Upper lobe of left lung (tissue), 4 donors: ENCODE measurements around the gene EVPL.

ENCODE experiments used
- CTCF ChIP-seq, 6 experiments: fragments of 450-650 bp in 4 of 6; fragments of 200-600 bp in 2 of 6; sonication (generic) in 2 of 6; IDR thresholded peaks; one replicate each; pipeline ENCODE4 v1.5.1; 2016 to 2019; ENCODE audit warnings: antibody characterized with exemption in 6 of 6
- POLR2A ChIP-seq, 4 donors: fragments of 450-650 bp; IDR thresholded peaks; one replicate each; pipeline ENCODE4 v1.5.1; 2016 to 2017; ENCODE audit warnings: antibody characterized with exemption in 4 of 4, mild to moderate bottlenecking in 2 of 4
- POLR2AphosphoS5 ChIP-seq, 2 donors: sonication (generic); formaldehyde crosslinking; IDR thresholded peaks; one replicate each; pipeline ENCODE4 v1.5.1; 2017; ENCODE audit warnings: antibody characterized with exemption in 2 of 2

- TF ChIP-seq CTCF (IDR thresholded peaks at IDR 0.05) (no peak), POLR2AphosphoS5 (IDR thresholded peaks at IDR 0.05) (no peak), POLR2A (IDR thresholded peaks at IDR 0.05) (no peak)
Measured at GRCh38 chr17:75959839-75960511, 67.1 kb downstream of the EVPL start.
